ENCODE measurements around the gene TTYH3. TPM values are rescaled to one million over a fixed set of nuclear protein-coding genes. Genes with fewer than 3 reads are reported as not detected.

The TTYH3 gene, protein sequence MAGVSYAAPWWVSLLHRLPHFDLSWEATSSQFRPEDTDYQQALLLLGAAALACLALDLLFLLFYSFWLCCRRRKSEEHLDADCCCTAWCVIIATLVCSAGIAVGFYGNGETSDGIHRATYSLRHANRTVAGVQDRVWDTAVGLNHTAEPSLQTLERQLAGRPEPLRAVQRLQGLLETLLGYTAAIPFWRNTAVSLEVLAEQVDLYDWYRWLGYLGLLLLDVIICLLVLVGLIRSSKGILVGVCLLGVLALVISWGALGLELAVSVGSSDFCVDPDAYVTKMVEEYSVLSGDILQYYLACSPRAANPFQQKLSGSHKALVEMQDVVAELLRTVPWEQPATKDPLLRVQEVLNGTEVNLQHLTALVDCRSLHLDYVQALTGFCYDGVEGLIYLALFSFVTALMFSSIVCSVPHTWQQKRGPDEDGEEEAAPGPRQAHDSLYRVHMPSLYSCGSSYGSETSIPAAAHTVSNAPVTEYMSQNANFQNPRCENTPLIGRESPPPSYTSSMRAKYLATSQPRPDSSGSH
- 37.9 and 48.1 TPM in 2 replicates for total RNA-seq

GRCh38 chr7:2631946-2632732, at the start of gene TTYH3:
Gene TTYH3 (plus strand): TSS chr7:2631986. CDS start chr7:2632156, 170 bp downstream.

DNA sequence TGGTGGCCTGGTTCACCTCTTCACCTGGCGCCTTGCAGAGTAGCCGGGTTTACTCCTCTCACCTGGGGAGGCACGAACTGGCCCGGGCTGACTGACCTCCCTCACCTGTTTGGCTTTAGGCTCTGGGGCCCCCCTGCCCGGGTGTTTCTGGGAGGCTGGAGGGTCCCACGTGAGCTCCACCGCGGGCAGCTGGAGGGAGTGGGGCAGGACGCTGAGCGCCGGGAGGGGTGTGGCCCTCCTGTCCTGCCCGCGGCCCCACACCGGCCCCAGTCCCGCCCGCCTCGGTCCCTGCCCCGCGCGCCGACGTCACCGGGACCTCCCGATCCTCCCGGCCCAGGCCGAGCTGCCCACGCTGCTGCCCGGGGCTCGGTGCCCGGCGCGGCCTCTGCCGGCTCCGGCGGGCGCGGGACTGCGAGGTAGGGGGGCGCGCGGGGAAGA, 56.1 kb downstream of the TTYH3 start, which contains the start of gene AMZ1:
AMZ1 (plus strand) TSS at position 322 of the 438 bp plus-strand sequence. CDS start 12,250 bp downstream, outside the sequence.

Other genes starting within 250 kb of the TTYH3 start
- 12.8 and 28.8 TPM in 2 replicates for gene CHST12, start 228.4 kb upstream of the TTYH3 start, total RNA-seq
- not detected in 2 replicates for gene GRIFIN, start 155.6 kb upstream of the TTYH3 start, total RNA-seq
- 4.5 and 6.8 TPM in 2 replicates for gene LFNG, start 112.2 kb upstream of the TTYH3 start, total RNA-seq
- gene BRAT1, start 76.5 kb upstream of the TTYH3 start, total RNA-seq = 28.7 and 32.4 TPM in 2 replicates
- gene IQCE, start 73.0 kb upstream of the TTYH3 start, total RNA-seq = 6.1 and 7.3 TPM in 2 replicates
- gene AMZ1, start 56.2 kb downstream of the TTYH3 start, total RNA-seq = under 0.01 TPM in 1 of 2 replicates, not detected in the other
- gene GNA12, start 212.3 kb downstream of the TTYH3 start, total RNA-seq = 33.6 and 37.7 TPM in 2 replicates

Data from cardiac atrium fibroblast (primary cell).